Tibial nerve (tissue), 4 donors: ENCODE results near the gene BLOC1S1.

Experiments used
- EP300 ChIP-seq, 2 donors: sonication (generic); formaldehyde crosslinking; IDR thresholded peaks; one replicate each; pipeline ENCODE4 v1.6.1; 2017; ENCODE audit warnings: antibody characterized with exemption in 2 of 2, mild to moderate bottlenecking in 1 of 2
- POLR2A ChIP-seq, 2 donors: fragments of 450-650 bp; IDR thresholded peaks; one replicate each; pipeline ENCODE4 v1.6.1; 2017; ENCODE audit warnings: antibody characterized with exemption in 2 of 2, mild to moderate bottlenecking in 2 of 2, moderate library complexity in 2 of 2
- TF ChIP-seq, protein P1 (sequence below), 5 experiments: fragments of 200-600 bp in 3 of 5; fragments of 450-650 bp in 2 of 5; sonication (generic) in 3 of 5; IDR thresholded peaks; one replicate each; pipeline ENCODE4 v1.5.1; 2016 to 2019; ENCODE audit warnings: antibody characterized with exemption in 5 of 5, mild to moderate bottlenecking in 3 of 5, moderate library complexity in 2 of 5

GRCh38 chr12:55733858-55734257 lies 18.0 kb downstream of the BLOC1S1 start:
- TF ChIP-seq, protein P1, sequence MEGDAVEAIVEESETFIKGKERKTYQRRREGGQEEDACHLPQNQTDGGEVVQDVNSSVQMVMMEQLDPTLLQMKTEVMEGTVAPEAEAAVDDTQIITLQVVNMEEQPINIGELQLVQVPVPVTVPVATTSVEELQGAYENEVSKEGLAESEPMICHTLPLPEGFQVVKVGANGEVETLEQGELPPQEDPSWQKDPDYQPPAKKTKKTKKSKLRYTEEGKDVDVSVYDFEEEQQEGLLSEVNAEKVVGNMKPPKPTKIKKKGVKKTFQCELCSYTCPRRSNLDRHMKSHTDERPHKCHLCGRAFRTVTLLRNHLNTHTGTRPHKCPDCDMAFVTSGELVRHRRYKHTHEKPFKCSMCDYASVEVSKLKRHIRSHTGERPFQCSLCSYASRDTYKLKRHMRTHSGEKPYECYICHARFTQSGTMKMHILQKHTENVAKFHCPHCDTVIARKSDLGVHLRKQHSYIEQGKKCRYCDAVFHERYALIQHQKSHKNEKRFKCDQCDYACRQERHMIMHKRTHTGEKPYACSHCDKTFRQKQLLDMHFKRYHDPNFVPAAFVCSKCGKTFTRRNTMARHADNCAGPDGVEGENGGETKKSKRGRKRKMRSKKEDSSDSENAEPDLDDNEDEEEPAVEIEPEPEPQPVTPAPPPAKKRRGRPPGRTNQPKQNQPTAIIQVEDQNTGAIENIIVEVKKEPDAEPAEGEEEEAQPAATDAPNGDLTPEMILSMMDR (IDR thresholded peaks at IDR 0.05) = no peak
- no peak for TF ChIP-seq POLR2A (IDR thresholded peaks at IDR 0.05)
- no peak for TF ChIP-seq EP300 (IDR thresholded peaks at IDR 0.05)
